Measurements from ENCODE around the gene CFAP97.

DNA sequence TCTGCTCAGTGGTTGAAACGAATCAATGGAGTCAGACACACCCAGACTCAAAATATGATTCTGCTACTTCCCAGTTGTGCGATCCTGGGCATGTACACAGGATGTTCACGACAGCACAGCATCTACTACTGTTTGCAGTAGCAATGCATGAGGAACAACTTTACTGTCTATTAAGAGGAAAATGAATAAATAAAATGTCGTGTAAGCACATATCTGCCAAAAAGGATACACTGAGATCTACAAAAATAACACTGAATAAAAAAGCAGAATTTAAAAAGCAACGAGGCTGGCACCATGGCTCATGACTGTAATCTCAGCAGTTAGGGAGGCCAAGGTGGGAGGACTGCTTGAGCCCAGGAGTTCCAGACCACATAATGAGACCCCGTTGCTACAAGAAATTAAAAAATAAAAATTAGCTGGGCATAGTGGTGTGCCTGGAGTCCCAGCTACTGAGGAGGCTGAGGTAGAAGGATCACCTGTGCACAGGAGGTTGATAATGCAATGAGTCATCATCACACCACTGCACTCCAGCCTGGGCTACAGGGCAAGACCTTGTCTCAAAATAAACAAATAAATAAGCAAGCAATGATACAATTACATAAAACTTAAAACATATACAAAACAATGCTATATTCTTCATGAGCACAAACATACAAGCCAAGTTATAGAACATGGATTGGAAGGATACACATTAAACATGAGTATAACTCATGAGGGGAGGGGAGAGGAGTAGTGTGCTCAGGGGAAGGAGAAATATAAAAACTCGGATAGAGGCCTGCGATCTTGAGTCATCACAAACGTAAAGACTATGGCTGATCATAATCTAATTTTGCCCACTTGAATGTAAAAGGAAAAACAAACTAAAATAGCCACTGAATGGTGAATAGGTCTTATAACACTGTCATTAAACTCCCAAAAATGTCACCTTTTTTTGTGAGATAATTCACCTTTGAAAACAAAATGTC lies 8.6 kb downstream of the CFAP97 start:
- TF ChIP-seq, protein P1, sequence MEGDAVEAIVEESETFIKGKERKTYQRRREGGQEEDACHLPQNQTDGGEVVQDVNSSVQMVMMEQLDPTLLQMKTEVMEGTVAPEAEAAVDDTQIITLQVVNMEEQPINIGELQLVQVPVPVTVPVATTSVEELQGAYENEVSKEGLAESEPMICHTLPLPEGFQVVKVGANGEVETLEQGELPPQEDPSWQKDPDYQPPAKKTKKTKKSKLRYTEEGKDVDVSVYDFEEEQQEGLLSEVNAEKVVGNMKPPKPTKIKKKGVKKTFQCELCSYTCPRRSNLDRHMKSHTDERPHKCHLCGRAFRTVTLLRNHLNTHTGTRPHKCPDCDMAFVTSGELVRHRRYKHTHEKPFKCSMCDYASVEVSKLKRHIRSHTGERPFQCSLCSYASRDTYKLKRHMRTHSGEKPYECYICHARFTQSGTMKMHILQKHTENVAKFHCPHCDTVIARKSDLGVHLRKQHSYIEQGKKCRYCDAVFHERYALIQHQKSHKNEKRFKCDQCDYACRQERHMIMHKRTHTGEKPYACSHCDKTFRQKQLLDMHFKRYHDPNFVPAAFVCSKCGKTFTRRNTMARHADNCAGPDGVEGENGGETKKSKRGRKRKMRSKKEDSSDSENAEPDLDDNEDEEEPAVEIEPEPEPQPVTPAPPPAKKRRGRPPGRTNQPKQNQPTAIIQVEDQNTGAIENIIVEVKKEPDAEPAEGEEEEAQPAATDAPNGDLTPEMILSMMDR (IDR thresholded peaks at IDR 0.05; ENCODE audit: insufficient read depth, low read length), result no peak
- TF ChIP-seq, protein P2, sequence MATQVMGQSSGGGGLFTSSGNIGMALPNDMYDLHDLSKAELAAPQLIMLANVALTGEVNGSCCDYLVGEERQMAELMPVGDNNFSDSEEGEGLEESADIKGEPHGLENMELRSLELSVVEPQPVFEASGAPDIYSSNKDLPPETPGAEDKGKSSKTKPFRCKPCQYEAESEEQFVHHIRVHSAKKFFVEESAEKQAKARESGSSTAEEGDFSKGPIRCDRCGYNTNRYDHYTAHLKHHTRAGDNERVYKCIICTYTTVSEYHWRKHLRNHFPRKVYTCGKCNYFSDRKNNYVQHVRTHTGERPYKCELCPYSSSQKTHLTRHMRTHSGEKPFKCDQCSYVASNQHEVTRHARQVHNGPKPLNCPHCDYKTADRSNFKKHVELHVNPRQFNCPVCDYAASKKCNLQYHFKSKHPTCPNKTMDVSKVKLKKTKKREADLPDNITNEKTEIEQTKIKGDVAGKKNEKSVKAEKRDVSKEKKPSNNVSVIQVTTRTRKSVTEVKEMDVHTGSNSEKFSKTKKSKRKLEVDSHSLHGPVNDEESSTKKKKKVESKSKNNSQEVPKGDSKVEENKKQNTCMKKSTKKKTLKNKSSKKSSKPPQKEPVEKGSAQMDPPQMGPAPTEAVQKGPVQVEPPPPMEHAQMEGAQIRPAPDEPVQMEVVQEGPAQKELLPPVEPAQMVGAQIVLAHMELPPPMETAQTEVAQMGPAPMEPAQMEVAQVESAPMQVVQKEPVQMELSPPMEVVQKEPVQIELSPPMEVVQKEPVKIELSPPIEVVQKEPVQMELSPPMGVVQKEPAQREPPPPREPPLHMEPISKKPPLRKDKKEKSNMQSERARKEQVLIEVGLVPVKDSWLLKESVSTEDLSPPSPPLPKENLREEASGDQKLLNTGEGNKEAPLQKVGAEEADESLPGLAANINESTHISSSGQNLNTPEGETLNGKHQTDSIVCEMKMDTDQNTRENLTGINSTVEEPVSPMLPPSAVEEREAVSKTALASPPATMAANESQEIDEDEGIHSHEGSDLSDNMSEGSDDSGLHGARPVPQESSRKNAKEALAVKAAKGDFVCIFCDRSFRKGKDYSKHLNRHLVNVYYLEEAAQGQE (IDR thresholded peaks at IDR 0.05; ENCODE audit: insufficient replicate concordance, low read depth), result no peak
- TF ChIP-seq POLR2AphosphoS5 (IDR thresholded peaks at IDR 0.05; ENCODE audit: low read depth), result no peak
- no peak for TF ChIP-seq SPI1 (IDR thresholded peaks at IDR 0.05; ENCODE audit: borderline replicate concordance, low read depth)

All from HL-60 (cell line).